Measurements from ENCODE around the gene CYRIA.

CYRIA gene

GRCh38 chr2:16643099-16643498 lies 22.5 kb downstream of the CYRIA start:
- Histone ChIP-seq H3K9me3 (ENCODE audit: insufficient read depth, low read length) (no peaks in the 10 kb centered on the region), H3K4me2 (ENCODE audit: low read length) (no peak overlapping the region), H2AFZ (ENCODE audit: low read depth, low read length) (no peak overlapping the region), H3K27me3 (ENCODE audit: low read depth, low read length) (no peaks in the 10 kb centered on the region), H3K27ac (ENCODE audit: low read length) (no peak overlapping the region), H3K79me2 (ENCODE audit: low read length) (no peaks in the 10 kb centered on the region), H3K36me3 (replicated peaks; ENCODE audit: low read depth, low read length) (no peaks in the 10 kb centered on the region), H4K20me1 (ENCODE audit: insufficient read depth, low read length) (no peaks in the 10 kb centered on the region), H3K4me1 (ENCODE audit: low read length) (peaks cover 8% of the 10 kb centered on the region), H3K9ac (ENCODE audit: low read length) (no peak overlapping the region), H3K4me3 (ENCODE audit: low read length) (no peak overlapping the region)
- TF ChIP-seq EZH2phosphoT487 (IDR thresholded peaks at IDR 0.05; ENCODE audit: low read depth), result no peak
- TF ChIP-seq, protein P1, sequence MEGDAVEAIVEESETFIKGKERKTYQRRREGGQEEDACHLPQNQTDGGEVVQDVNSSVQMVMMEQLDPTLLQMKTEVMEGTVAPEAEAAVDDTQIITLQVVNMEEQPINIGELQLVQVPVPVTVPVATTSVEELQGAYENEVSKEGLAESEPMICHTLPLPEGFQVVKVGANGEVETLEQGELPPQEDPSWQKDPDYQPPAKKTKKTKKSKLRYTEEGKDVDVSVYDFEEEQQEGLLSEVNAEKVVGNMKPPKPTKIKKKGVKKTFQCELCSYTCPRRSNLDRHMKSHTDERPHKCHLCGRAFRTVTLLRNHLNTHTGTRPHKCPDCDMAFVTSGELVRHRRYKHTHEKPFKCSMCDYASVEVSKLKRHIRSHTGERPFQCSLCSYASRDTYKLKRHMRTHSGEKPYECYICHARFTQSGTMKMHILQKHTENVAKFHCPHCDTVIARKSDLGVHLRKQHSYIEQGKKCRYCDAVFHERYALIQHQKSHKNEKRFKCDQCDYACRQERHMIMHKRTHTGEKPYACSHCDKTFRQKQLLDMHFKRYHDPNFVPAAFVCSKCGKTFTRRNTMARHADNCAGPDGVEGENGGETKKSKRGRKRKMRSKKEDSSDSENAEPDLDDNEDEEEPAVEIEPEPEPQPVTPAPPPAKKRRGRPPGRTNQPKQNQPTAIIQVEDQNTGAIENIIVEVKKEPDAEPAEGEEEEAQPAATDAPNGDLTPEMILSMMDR (IDR thresholded peaks at IDR 0.05; ENCODE audit: low read depth, low read length), result no peak

- no peak overlapping the region for H3K9ac ChIP-seq (ENCODE audit: low read length)
- no peak for TF ChIP-seq EZH2phosphoT487 (IDR thresholded peaks at IDR 0.05; ENCODE audit: low read depth)
- TF ChIP-seq, protein P1 (IDR thresholded peaks at IDR 0.05; ENCODE audit: low read depth, low read length), result no peak
- H4K20me1 ChIP-seq (ENCODE audit: insufficient read depth, low read length), result no peaks in the 10 kb centered on the region
- H3K9me3 ChIP-seq (ENCODE audit: insufficient read depth, low read length), result no peaks in the 10 kb centered on the region
- H3K27me3 ChIP-seq (ENCODE audit: low read depth, low read length), result no peaks in the 10 kb centered on the region
- peaks cover 8% of the 10 kb centered on the region; the same call in 1 of the 2 replicates for H3K4me1 ChIP-seq (ENCODE audit: low read length)
- no peak overlapping the region for H3K27ac ChIP-seq (ENCODE audit: low read length)
- H3K79me2 ChIP-seq (ENCODE audit: low read length), result no peaks in the 10 kb centered on the region
- H2AFZ ChIP-seq (ENCODE audit: low read depth, low read length), result no peak overlapping the region
- no peak overlapping the region for H3K4me2 ChIP-seq (ENCODE audit: low read length)
- H3K36me3 ChIP-seq (replicated peaks; ENCODE audit: low read depth, low read length), result peaks cover 6% of the 10 kb centered on the region
- H3K4me3 ChIP-seq (ENCODE audit: low read length), result no peak overlapping the region
Measured at GRCh38 chr2:16642088-16642487, 23.5 kb downstream of the CYRIA start.

DNA sequence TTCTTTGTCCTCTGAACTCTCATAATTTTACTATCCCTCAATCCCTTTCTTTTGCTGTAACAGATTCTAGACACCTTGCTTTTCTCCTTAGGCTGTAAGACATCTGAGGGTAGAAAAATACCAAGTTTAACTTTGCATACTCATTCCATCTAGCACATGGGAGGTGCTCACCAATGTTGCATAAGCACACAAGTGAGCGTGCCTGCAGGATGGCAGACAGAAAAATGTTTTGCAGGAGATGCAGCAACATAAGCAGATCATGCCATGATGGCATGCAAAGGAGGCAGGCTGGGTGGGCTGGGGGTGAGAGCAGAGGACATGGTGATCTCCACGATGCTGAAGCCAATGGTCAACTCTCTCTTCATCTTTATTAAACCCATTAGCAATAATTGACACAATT lies 24.1 kb downstream of the CYRIA start:
- no peak overlapping the region for H3K4me3 ChIP-seq (ENCODE audit: low read length)
- TF ChIP-seq EZH2phosphoT487 (IDR thresholded peaks at IDR 0.05; ENCODE audit: low read depth), result no peak
- TF ChIP-seq, protein P1 (IDR thresholded peaks at IDR 0.05; ENCODE audit: low read depth, low read length), result no peak
- no peak overlapping the region for H3K4me2 ChIP-seq (ENCODE audit: low read length)
- no peaks in the 10 kb centered on the region for H3K79me2 ChIP-seq (ENCODE audit: low read length)
- no peaks in the 10 kb centered on the region for H3K27me3 ChIP-seq (ENCODE audit: low read depth, low read length)
- H3K9ac ChIP-seq (ENCODE audit: low read length), result no peak overlapping the region
- H3K36me3 ChIP-seq (replicated peaks; ENCODE audit: low read depth, low read length), result peaks cover 7% of the 10 kb centered on the region
- peaks cover 9% of the 10 kb centered on the region for H3K4me1 ChIP-seq (ENCODE audit: low read length)
- no peaks in the 10 kb centered on the region for H3K9me3 ChIP-seq (ENCODE audit: insufficient read depth, low read length)
- no peak overlapping the region for H2AFZ ChIP-seq (ENCODE audit: low read depth, low read length)
- no peaks in the 10 kb centered on the region for H4K20me1 ChIP-seq (ENCODE audit: insufficient read depth, low read length)
- no peak overlapping the region for H3K27ac ChIP-seq (ENCODE audit: low read length)

- H3K4me1 ChIP-seq (ENCODE audit: low read length), result peaks cover 15% of the 10 kb centered on the region
- H4K20me1 ChIP-seq (ENCODE audit: insufficient read depth, low read length), result no peaks in the 10 kb centered on the region
- H3K9me3 ChIP-seq (ENCODE audit: insufficient read depth, low read length), result no peaks in the 10 kb centered on the region
- H3K79me2 ChIP-seq (ENCODE audit: low read length), result no peaks in the 10 kb centered on the region
- no peak overlapping the region for H3K27ac ChIP-seq (ENCODE audit: low read length)
- no peaks in the 10 kb centered on the region for H3K27me3 ChIP-seq (ENCODE audit: low read depth, low read length)
- no peak overlapping the region for H3K4me2 ChIP-seq (ENCODE audit: low read length)
- no peak overlapping the region for H2AFZ ChIP-seq (ENCODE audit: low read depth, low read length)
- H3K36me3 ChIP-seq (replicated peaks; ENCODE audit: low read depth, low read length), result peaks cover 7% of the 10 kb centered on the region
- no peak overlapping the region for H3K9ac ChIP-seq (ENCODE audit: low read length)
- H3K4me3 ChIP-seq (ENCODE audit: low read length), result no peak overlapping the region
- no peak for TF ChIP-seq EZH2phosphoT487 (IDR thresholded peaks at IDR 0.05; ENCODE audit: low read depth)
- TF ChIP-seq, protein P1 (IDR thresholded peaks at IDR 0.05; ENCODE audit: low read depth, low read length), result no peak
Measured at GRCh38 chr2:16640867-16641266, 24.8 kb downstream of the CYRIA start.

All from OCI-LY3 (cell line).